Ishikawa (cell line): ENCODE results near the gene BAIAP3.

Source experiments
- CEBPB ChIP-seq: IDR thresholded peaks from 2 replicates; pipeline ENCODE4 v1.6.1; 2012
- CREB1 ChIP-seq: IDR thresholded peaks from 2 replicates; pipeline ENCODE4 v1.6.1; 2012; ENCODE audit warnings: low read depth
- EGR1 ChIP-seq: IDR thresholded peaks from 2 replicates; pipeline ENCODE4 v1.6.1; 2012
- EP300 ChIP-seq: IDR thresholded peaks from 2 replicates; pipeline ENCODE4 v1.6.1; 2012; ENCODE audit warnings: borderline replicate concordance
- FOXM1 ChIP-seq: IDR thresholded peaks from 2 replicates; pipeline ENCODE4 v1.6.1; 2012; ENCODE audit warnings: low read depth, borderline replicate concordance
- MAX ChIP-seq: IDR thresholded peaks from 2 replicates; pipeline ENCODE4 v1.6.1; 2012
- NFIC ChIP-seq: IDR thresholded peaks from 2 replicates; pipeline ENCODE4 v1.6.1; 2012
- RAD21 ChIP-seq: IDR thresholded peaks from 2 replicates; pipeline ENCODE4 v1.6.1; 2012; ENCODE audit warnings: low read depth
- TAF1 ChIP-seq: IDR thresholded peaks from 2 replicates; pipeline ENCODE4 v1.6.1; 2012; ENCODE audit warnings: low read depth, mild to moderate bottlenecking
- TCF12 ChIP-seq: IDR thresholded peaks from 2 replicates; pipeline ENCODE4 v1.6.1; 2012; ENCODE audit warnings: low read depth
- TEAD4 ChIP-seq: IDR thresholded peaks from 2 replicates; pipeline ENCODE4 v1.6.1; 2012
- USF1 ChIP-seq: IDR thresholded peaks from 2 replicates; pipeline ENCODE4 v1.6.1; 2012
- YY1 ChIP-seq: IDR thresholded peaks from 2 replicates; pipeline ENCODE4 v1.6.1; 2012; ENCODE audit warnings: low read depth
- ZBTB7A ChIP-seq: IDR thresholded peaks from 2 replicates; pipeline ENCODE4 v1.6.1; 2012; ENCODE audit warnings: low read depth
- TF ChIP-seq, protein P1 (sequence below): IDR thresholded peaks from 2 replicates; pipeline ENCODE4 v1.6.1; 2012; ENCODE audit warnings: low read depth, mild to moderate bottlenecking

BAIAP3 gene

DNA sequence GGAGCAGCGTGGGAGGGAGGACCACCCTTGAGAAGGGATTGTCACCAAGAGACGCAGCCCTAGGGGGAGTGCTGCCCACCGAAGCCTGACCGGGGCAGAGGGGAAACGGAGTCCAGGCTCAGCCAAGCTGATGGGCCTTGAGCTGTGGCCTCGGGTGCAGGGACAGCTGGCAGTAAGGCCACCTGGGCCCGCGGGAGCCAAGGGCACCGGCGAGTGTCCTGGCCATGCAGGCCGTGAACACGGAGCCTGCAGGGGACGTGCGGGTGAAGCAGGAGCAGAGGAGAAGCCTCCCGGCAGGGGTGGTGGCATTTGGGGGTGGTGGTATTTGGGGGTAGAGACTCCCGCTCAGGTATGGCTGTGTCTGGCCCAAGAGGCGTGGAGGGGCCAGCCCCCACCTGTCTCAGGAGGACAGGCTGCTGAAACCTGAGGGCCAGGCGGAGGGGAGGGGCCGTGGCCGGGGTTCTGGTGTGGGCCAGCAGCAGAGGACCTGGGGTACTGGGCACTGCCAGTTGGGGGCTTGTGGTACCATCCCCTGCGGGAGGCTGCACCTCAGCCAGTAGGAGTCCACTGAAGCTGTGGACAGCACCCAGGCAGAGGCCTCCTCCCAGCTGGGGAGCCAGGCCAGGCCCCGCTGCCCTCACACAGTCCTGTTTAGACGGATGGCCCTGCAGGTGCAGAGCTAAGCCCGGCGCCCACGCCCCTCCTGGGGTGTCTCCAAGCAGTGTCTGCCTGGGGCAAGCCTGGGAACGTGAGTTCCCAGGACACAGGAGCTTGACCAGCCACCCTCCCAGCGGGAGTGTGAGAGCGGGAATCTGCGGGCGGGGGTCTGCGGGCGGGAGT lies 22.8 kb downstream of the BAIAP3 start:
- TF ChIP-seq CREB1: no peak
- no peak for TF ChIP-seq EGR1
- no peak for TF ChIP-seq YY1
- TF ChIP-seq CEBPB: no peak

- TF ChIP-seq YY1 (no peak), CREB1 (no peak), EGR1 (no peak), RAD21 (no peak), MAX (no peak), TCF12 (no peak), TEAD4 (no peak), NFIC (no peak), USF1 (no peak)
- TF ChIP-seq, protein P1, sequence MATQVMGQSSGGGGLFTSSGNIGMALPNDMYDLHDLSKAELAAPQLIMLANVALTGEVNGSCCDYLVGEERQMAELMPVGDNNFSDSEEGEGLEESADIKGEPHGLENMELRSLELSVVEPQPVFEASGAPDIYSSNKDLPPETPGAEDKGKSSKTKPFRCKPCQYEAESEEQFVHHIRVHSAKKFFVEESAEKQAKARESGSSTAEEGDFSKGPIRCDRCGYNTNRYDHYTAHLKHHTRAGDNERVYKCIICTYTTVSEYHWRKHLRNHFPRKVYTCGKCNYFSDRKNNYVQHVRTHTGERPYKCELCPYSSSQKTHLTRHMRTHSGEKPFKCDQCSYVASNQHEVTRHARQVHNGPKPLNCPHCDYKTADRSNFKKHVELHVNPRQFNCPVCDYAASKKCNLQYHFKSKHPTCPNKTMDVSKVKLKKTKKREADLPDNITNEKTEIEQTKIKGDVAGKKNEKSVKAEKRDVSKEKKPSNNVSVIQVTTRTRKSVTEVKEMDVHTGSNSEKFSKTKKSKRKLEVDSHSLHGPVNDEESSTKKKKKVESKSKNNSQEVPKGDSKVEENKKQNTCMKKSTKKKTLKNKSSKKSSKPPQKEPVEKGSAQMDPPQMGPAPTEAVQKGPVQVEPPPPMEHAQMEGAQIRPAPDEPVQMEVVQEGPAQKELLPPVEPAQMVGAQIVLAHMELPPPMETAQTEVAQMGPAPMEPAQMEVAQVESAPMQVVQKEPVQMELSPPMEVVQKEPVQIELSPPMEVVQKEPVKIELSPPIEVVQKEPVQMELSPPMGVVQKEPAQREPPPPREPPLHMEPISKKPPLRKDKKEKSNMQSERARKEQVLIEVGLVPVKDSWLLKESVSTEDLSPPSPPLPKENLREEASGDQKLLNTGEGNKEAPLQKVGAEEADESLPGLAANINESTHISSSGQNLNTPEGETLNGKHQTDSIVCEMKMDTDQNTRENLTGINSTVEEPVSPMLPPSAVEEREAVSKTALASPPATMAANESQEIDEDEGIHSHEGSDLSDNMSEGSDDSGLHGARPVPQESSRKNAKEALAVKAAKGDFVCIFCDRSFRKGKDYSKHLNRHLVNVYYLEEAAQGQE: no peak
Measured at GRCh38 chr16:1357906-1358566, 24.6 kb downstream of the BAIAP3 start.

DNA sequence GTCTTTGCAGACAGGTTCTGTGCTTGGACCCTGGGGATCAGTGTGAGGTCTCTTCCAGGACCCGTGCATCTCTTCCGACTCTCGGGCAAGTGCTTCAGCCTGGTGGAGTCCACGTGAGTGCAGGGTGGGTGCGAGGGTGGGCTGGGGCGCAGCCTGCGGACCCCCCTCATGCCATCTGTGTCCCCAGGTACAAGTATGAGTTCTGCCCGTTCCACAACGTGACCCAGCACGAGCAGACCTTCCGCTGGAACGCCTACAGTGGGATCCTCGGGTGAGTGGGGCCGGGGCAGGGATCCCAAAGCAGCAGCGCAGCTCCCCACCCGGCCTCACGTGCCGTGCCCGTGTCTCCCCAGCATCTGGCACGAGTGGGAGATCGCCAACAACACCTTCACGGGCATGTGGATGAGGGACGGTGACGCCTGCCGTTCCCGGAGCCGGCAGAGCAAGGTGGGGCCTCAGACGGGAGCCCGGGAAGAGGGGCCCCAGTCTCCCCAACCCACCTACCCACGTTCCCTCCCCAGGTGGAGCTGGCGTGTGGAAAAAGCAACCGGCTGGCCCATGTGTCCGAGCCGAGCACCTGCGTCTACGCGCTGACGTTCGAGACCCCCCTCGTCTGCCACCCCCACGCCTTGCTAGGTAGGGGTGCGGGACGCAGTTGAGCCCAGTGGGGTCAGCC lies 28.4 kb downstream of the BAIAP3 start:
- TF ChIP-seq CEBPB: no peak
- TF ChIP-seq FOXM1: no peak
- no peak for TF ChIP-seq ZBTB7A

- no peak for TF ChIP-seq FOXM1
- TF ChIP-seq TCF12: no peak
- no peak for TF ChIP-seq YY1
- TF ChIP-seq CREB1: no peak
- no peak for TF ChIP-seq MAX
- no peak for TF ChIP-seq ZBTB7A
- no peak for TF ChIP-seq EP300
- no peak for TF ChIP-seq USF1
- no peak for TF ChIP-seq EGR1
- TF ChIP-seq, protein P1: no peak
- TF ChIP-seq TAF1: no peak
- no peak for TF ChIP-seq RAD21
- no peak for TF ChIP-seq NFIC
- no peak for TF ChIP-seq CEBPB
Measured at GRCh38 chr16:1362807-1363206, 29.4 kb downstream of the BAIAP3 start.

DNA sequence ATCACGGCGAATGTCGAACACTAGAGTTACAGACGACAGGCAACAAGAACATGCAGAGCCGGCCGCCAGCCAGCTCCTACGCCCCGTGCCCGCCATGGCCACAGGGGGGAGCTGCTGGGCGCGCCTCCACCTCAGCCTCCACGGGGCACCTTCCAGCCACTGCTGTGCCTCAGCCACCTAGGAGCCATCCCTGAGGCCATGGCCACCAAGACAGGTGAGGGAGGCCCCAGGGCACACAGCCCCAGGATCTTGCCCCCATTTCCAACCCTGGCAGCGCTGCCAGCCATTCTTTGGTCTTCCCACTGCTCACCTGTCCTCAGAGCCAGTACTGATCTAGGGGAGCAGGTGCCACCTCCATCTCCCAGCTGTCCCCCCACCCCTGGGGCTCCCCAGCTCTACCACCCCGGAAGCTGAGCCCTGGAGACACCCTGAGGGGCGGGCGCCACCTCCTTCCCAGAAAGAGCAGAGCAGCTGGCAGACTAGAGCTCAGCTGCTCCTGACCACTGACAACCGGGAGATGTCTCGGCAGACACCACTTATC lies 30.1 kb downstream of the BAIAP3 start:
- TF ChIP-seq YY1: no peak
- TF ChIP-seq RAD21: peak; percentile 50
- TF ChIP-seq, protein P1: no peak
